PC-9 (cell line): Measurements from ENCODE around the gene ALDH9A1. TPM values are rescaled to one million over a fixed set of nuclear protein-coding genes. Genes with fewer than 3 reads are reported as not detected.

Experiments used
- BruUV-seq: library from RNA; stranded (reverse); fragments of 400-500 nt; replicated peaks from 2 replicates; lab custom pipeline; 2021; lab: Mats Ljungman, UMichigan
- CTCF ChIA-PET: fragments of 300-600 bp; sonication (Branson Sonifier 250); formaldehyde crosslinking; loops from one replicate; lab custom pipeline; 2022; ENCODE audit warnings: antibody characterized with exemption; lab: Charles Lee
- POLR2A ChIA-PET: fragments of 300-600 bp; sonication (Branson Sonifier 250); formaldehyde crosslinking; loops from one replicate; lab custom pipeline; 2022; ENCODE audit warnings: antibody characterized with exemption; ENCODE audit not compliant: unreplicated experiment; lab: Charles Lee
- DNase-seq, 2 experiments: peaks; one replicate each; pipeline versions ENCODE4 v3.0.0 to v3.0.0-alpha.2; 2015 to 2022; ENCODE audit warnings: mixed read lengths in 1 of 2
- H2AFZ ChIP-seq: fragments of 200-600 bp; sonication (generic); 2 replicates; pipeline ENCODE4 v1.8.1; 2017; ENCODE audit warnings: antibody characterized with exemption
- H3F3A ChIP-seq: fragments of 200-600 bp; sonication (generic); 2 replicates; pipeline ENCODE4 v1.8.1; 2017; ENCODE audit warnings: antibody characterized with exemption, mild to moderate bottlenecking, low read depth; ENCODE audit not compliant: insufficient read depth
- H3K27ac ChIP-seq: fragments of 200-600 bp; sonication (generic); 2 replicates; pipeline ENCODE4 v1.6.1; 2016; ENCODE audit warnings: mixed run types
- H3K27me3 ChIP-seq: fragments of 200-600 bp; sonication (generic); 2 replicates; pipeline ENCODE4 v1.6.1; 2016; ENCODE audit warnings: low read depth, mixed run types; ENCODE audit not compliant: insufficient read depth
- H3K36me3 ChIP-seq: fragments of 200-600 bp; sonication (generic); 2 replicates; pipeline ENCODE4 v1.6.1; 2016; ENCODE audit warnings: low read depth, mixed run types
- H3K4me1 ChIP-seq: fragments of 200-600 bp; sonication (generic); replicated peaks from 2 replicates; pipeline ENCODE4 v1.6.1; 2016; ENCODE audit warnings: mixed run types; ENCODE audit not compliant: insufficient read depth
- H3K4me2 ChIP-seq: fragments of 200-600 bp; sonication (generic); 2 replicates; pipeline ENCODE4 v1.6.1; 2017; ENCODE audit warnings: mixed run types
- H3K4me3 ChIP-seq: fragments of 200-600 bp; sonication (generic); 2 replicates; pipeline ENCODE4 v1.6.1; 2016; ENCODE audit warnings: mixed run types
- H3K79me2 ChIP-seq: fragments of 200-600 bp; sonication (generic); 2 replicates; pipeline ENCODE4 v1.6.1; 2017; ENCODE audit warnings: low read depth, mixed run types
- H3K9me2 ChIP-seq: fragments of 200-600 bp; sonication (generic); 2 replicates; pipeline ENCODE4 v1.8.1; 2017; ENCODE audit warnings: mild to moderate bottlenecking; ENCODE audit not compliant: insufficient read depth
- H3K9me3 ChIP-seq: fragments of 200-600 bp; sonication (generic); 2 replicates; pipeline ENCODE4 v1.8.1; 2016; ENCODE audit warnings: low read depth; ENCODE audit not compliant: insufficient read depth
- H4K20me1 ChIP-seq: fragments of 200-600 bp; sonication (generic); 2 replicates; pipeline ENCODE4 v1.8.1; 2017; ENCODE audit not compliant: insufficient read depth
- EZH2 ChIP-seq: fragments of 200-600 bp; sonication (generic); IDR thresholded peaks from 2 replicates; pipeline ENCODE4 v1.8.0; 2017; ENCODE audit warnings: antibody characterized with exemption, low read depth
- intact Hi-C: fragments of 100-400 bp; cut with micrococcal nuclease; formaldehyde crosslinking; loops from one replicate; pipeline ENCODE4 v1.10.0; 2022; ENCODE audit not compliant: unreplicated experiment
- total RNA-seq: library from RNA; stranded (reverse); gene quantifications from 2 replicates; pipeline ENCODE4 v1.2.3, GENCODE V29; 2021
- TF ChIP-seq, protein P1 (sequence below): fragments of 200-600 bp; sonication (generic); conservative IDR thresholded peaks from 2 replicates; pipeline ENCODE4 v1.6.1; 2017; ENCODE audit warnings: mixed run types, antibody characterized with exemption, mild to moderate bottlenecking, moderate library complexity

The ALDH9A1 gene
- total RNA-seq, 1 experiment from 2014 or later, result 42.5 TPM

DNA sequence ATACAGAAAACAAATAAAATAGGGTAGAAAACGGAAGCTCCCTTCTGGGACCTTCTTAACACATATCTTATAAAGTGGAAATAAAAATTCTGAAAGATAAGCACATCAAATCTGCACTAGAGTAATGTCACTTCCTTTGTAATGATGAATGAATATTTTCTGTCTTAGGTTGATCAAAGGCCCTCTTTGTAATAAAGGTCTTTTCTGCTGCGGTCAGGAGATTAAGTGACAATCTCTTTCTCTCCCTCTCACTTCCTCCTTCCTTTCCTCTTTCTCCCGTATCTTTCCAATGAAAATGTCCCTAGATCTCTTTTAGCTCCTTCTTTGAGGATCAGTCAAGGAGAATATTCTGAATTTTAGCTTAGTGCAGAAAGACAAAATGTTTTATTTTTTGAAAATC lies 36.5 kb upstream of the ALDH9A1 start:
- no TSS peak for BruUV-seq
- Histone ChIP-seq H3K4me2 (no peak overlapping the region), H2AFZ (no peak overlapping the region), H3F3A (no peaks in the 10 kb centered on the region), H3K4me3 (no peak overlapping the region), H3K27ac (no peak overlapping the region), H3K27me3 (no peaks in the 10 kb centered on the region), H4K20me1 (peaks cover 4% of the 10 kb centered on the region; the same call in 1 of the 2 replicates), H3K9me3 (no peaks in the 10 kb centered on the region), H3K79me2 (no peaks in the 10 kb centered on the region), H3K9me2 (no peaks in the 10 kb centered on the region), H3K36me3 (0 out of 2 replicates have a peak, but pooled peaks cover 10% of the 10 kb centered on the region), H3K4me1 (no peaks in the 10 kb centered on the region)
- CTCF ChIA-PET, result no interaction called here
- no peak for DNase-seq
- no peak for TF ChIP-seq EZH2
- TF ChIP-seq, protein P1, sequence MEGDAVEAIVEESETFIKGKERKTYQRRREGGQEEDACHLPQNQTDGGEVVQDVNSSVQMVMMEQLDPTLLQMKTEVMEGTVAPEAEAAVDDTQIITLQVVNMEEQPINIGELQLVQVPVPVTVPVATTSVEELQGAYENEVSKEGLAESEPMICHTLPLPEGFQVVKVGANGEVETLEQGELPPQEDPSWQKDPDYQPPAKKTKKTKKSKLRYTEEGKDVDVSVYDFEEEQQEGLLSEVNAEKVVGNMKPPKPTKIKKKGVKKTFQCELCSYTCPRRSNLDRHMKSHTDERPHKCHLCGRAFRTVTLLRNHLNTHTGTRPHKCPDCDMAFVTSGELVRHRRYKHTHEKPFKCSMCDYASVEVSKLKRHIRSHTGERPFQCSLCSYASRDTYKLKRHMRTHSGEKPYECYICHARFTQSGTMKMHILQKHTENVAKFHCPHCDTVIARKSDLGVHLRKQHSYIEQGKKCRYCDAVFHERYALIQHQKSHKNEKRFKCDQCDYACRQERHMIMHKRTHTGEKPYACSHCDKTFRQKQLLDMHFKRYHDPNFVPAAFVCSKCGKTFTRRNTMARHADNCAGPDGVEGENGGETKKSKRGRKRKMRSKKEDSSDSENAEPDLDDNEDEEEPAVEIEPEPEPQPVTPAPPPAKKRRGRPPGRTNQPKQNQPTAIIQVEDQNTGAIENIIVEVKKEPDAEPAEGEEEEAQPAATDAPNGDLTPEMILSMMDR, result no peak
- POLR2A ChIA-PET, result no interaction called here
- intact Hi-C loops, result no loop called here

DNA sequence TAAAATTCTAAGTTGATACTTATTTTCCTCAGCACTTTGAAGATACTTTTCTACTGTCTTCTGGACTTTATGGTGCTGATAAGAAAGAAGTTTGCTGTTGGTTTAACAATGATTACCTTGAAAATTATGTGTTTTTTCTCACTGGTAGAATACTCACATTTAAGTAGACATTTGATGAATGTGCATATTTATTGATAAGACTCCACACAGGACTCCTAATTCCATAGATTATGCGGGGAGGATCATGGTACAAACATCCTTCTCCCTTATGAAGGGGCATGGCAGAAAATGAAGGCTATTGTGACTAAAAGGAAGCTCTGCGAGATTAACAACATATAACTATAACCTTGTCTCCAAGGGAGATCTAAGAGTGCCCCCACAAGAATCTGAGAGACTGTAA lies 28.5 kb upstream of the ALDH9A1 start:
- no peak for TF ChIP-seq EZH2
- TF ChIP-seq, protein P1, result no peak
- no peak overlapping the region for H3K4me3 ChIP-seq
- H2AFZ ChIP-seq, result no peak overlapping the region
- ChIA-PET CTCF (no interaction called here), POLR2A (no interaction called here)
- H3K79me2 ChIP-seq, result no peaks in the 10 kb centered on the region
- no peaks in the 10 kb centered on the region; the same call in 1 of the 2 replicates for H3F3A ChIP-seq
- intact Hi-C loops, result no loop called here
- no TSS peak for BruUV-seq
- no peaks in the 10 kb centered on the region for H4K20me1 ChIP-seq
- H3K4me1 ChIP-seq, result no peaks in the 10 kb centered on the region
- no peak overlapping the region for H3K4me2 ChIP-seq
- H3K9me3 ChIP-seq, result no peaks in the 10 kb centered on the region
- H3K27me3 ChIP-seq, result no peaks in the 10 kb centered on the region
- H3K9me2 ChIP-seq, result no peaks in the 10 kb centered on the region
- H3K36me3 ChIP-seq, result peaks cover 16% of the 10 kb centered on the region
- no peak for DNase-seq
- no peak overlapping the region for H3K27ac ChIP-seq

DNA sequence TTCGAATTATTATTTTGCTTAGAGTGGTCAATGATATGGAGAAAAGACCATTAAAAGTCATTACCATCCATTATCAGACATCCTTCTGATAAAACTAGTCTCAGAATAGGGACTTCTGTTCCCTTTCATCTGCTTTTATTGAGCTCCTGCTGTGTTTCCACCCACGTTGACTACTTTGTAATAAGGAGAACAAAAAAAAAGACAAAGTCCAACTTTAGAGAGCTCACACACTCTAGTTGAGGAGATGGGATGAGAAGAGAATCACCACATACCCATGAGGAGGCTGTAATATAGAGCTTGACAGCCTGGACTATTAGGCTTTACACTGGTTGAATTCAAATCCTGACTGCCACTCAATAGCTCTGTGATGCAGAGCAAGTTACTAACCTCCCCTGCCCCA lies 27.8 kb upstream of the ALDH9A1 start:
- TF ChIP-seq, protein P1, result no peak
- TF ChIP-seq EZH2, result no peak
- intact Hi-C loops, result no loop called here

More for the DNA sequence above, 27.8 kb upstream of the ALDH9A1 start:
- Histone ChIP-seq H3K36me3 (peaks cover 16% of the 10 kb centered on the region), H3K79me2 (no peaks in the 10 kb centered on the region), H3K4me3 (no peak overlapping the region), H3K9me3 (no peaks in the 10 kb centered on the region), H3K27ac (no peak overlapping the region), H3K4me1 (no peaks in the 10 kb centered on the region), H3K4me2 (no peak overlapping the region), H3K27me3 (no peaks in the 10 kb centered on the region), H3K9me2 (no peaks in the 10 kb centered on the region), H3F3A (no peaks in the 10 kb centered on the region; the same call in 1 of the 2 replicates), H2AFZ (no peak overlapping the region), H4K20me1 (no peaks in the 10 kb centered on the region)
- no peak for DNase-seq
- BruUV-seq, result no TSS peak
- ChIA-PET POLR2A (no interaction called here), CTCF (no interaction called here)
